ENCODE measurements around the gene PLEKHH1.

PLEKHH1 gene

DNA sequence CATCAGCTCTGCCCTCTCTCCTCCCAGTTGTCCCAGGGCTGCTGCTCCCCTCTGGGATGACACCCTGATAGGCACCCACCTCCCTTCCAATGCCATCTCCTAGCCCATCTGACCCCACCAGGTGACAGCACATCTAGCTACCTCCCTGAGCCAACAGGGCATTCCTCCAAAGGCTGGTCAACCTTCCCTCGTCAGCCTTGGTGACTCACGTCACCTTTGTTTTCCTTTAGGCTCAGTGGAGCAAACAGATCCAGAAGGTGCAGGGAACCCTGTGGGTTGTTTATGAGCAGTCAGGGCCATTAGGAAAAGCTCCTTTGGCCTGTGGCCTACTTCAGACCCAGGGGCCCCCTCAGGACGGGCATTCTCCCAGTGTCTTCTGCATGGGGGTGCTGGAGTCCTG is 34.6 kb downstream of the PLEKHH1 start:
- DNase-seq (ENCODE audit: low read depth in 2 of 2), result no peak

DNA sequence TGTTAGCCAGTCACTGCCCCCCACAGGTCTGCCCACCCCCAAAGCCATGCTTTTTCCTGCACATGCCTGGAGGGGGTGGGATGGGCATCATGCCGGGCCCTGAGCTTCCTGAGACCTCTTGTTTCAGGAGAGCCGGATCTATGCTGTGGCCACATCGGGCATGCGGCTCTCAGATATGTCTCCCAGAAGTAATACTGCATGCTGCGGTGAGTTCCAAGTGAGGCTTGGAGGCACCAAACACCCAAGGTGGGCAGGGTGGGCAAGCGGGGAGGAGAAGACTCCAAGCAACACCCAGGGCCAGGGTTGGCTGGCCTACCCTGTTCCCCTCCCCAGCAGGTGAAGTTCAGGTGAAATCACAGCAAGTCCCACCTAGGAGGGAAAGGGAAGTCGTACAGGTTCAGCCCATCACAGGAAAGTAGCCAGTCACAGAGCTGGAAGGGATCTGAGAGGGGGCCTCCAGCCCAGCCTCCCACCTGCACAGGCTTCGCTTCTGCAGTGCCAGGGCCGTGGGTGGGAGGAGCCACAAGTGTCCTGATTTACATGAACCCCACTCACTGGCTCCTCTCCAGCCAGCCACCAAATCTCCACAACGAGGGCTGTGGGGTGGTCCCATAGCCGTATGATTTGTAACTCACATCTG is 36.0 kb downstream of the PLEKHH1 start:
- no peak for DNase-seq (ENCODE audit: low read depth in 2 of 2)

DNA sequence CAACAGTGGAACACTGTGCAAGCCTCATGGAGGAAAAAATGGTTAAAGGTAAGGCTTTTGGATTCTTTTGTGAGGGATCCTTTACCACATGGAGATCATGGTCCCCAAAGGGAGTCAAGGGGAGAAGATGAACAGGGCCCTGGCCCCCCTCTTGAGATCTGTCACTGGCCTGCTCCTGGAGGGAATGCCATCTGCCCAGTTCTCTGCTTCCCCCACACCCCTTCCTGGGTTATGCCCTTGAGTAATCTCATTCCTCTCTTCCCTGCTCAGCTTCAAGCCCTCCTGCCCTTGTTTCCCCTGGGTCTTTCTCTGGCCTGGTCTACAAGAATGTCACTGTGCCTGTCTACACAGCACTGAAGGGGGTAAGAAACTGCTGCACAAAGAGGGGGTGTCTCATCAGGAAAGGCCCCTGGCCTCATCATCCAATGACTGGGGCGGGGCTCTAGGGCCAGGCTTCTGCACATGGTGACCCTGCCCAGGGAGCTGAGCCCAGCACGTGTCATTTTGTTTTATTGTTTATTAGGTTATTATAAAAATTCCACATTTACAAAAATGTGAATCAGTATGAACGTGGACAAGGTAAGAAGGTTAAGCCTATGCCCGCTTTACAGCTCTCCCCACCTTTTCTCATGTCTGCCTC is 36.7 kb downstream of the PLEKHH1 start:
- DNase-seq (ENCODE audit: low read depth in 2 of 2), result no peak

DNA sequence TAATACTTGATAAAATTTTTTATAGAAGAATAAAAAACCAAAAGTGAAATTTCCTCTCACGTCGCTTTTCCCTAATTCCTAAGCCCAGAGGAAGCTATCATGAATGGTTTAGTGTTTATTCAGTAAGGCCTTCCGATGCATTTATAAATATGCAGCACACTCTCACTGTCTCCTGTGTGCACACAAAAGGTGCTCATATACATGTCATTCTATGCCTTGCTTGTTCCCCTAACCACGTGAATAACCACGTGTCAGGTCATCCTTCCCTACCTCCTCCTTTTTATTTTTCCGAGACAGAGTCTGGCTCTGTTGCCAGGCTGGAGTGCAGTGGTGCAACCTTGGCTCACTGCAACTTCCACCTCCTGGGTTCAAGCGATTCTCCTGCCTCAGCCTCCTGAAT is 37.4 kb downstream of the PLEKHH1 start:
- DNase-seq (ENCODE audit: low read depth in 2 of 2), result no peak

DNA sequence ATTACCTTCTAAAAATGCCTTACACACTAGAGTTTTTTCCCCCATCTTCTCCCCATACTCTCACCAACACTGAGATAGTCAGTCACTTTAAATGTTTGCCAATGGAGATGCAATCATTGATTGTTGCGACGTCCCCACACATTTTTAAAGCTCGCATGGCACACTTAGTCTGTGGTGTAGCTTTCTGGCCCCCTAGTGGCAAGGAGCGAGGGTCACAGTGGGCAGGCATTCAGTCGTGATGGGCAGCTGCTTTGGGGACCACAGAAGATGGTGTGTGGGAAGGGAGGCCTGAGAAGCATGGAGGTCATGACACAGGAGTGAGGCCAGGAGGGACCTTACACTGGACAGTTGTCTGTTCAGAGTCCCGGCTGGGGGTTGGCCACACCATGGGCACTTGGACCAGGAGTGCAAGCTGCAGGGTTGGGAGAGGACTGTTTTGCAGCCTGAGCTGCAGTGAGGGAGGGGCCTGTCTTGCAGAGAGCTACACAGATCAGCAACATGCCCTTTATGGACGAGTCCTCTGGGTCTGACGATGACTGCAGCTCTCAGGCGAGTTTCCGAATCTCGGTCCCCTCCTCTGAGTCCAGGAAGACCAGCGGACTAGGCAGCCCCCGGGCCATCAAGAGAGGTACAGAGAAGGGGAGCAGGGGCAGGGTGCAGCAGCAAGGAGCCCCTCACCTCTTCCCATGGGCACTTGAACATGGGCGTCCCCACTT is 38.3 kb downstream of the PLEKHH1 start:
- DNase-seq (ENCODE audit: low read depth in 2 of 2), result peak; percentile 19 to 20

DNA sequence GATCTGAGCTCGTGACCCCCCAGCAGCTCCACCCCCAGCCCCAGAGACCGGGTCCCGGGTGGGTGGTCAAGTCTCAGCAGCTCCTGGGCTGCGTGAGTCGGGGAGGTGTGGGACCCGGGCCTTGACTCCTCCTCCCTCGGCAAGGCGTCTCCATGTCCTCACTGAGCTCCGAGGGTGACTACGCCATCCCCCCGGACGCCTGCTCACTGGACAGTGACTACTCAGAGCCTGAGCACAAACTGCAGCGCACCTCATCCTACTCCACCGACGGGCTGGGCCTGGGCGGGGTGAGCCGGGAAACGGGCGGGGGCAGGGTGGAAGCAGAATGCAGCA is 38.9 kb downstream of the PLEKHH1 start:
- DNase-seq (ENCODE audit: low read depth in 2 of 2), result no peak

DNA sequence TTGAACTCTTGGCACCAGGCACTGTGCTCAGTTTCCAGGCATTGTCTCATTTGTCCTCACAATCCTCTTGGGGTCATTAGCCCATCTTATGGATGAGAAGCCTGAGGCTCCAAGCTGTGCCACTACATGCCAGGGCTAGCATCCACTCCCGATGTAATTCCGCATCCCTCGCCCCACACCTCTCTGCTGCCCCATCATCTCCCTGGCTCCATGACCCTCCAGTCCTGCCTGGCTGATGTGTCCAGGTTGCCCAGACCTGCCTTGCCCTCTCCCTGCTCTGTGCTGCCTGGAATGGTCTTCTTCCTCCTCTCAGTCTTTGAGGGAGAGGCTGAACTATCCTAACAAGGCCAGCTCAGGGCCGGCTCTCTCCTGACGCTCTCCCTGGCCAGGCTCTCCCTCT is 39.5 kb downstream of the PLEKHH1 start:
- no peak for DNase-seq (ENCODE audit: low read depth in 2 of 2)

DNA sequence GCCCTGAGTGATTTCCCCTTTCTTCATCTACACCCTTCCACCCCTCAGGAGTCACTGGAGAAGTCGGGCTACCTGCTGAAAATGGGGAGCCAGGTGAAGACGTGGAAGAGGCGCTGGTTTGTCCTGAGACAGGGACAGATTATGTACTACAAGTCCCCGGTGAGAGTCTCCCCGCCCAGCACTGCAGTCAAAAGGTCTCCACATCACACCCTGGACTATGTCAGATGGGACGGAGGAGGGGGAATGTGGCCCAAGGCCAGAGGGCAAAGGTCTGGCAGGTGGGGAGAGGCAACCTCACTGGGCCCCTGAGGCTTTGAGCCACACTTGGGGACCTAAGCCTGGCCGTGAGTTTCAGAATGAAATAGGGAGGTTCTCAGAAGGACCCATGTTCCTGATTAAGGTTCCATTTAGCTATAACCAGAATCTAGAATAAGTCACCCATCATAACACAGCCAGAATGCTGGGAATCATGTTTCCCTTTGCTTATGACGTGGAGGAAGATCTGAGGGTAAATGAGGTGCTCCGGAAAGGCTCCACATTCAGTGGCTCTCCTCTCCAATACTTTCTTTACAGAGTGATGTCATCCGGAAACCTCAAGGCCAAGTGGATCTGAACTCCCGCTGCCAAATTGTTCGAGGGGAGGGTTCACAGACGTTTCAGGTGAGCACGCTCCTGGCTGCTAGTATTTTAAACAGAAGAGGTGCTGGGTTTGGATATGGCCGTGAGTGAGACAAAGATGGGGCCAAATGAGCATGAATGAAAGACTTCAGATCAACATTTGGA is 40.3 kb downstream of the PLEKHH1 start:
- DNase-seq (ENCODE audit: low read depth in 2 of 2), result no peak

DNA sequence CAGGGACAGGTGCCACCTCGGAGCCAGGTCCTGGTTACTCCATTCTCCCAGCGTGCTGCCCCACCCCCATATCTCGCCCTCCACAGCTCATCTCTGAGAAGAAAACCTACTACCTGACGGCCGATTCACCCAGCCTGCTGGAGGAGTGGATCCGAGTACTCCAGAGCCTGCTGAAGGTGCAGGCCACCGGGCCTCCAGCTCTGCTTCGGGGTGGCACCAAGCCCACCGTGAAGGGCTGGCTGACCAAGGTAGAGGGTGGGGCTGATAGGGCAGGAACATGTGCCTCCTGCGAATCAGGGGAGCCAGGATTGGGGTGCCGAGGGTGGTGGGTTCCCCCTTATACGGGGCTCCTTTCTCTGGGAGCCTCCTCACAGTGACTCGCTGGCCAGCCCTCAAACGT is 41.1 kb downstream of the PLEKHH1 start:
- DNase-seq (ENCODE audit: low read depth in 2 of 2), result no peak

DNA sequence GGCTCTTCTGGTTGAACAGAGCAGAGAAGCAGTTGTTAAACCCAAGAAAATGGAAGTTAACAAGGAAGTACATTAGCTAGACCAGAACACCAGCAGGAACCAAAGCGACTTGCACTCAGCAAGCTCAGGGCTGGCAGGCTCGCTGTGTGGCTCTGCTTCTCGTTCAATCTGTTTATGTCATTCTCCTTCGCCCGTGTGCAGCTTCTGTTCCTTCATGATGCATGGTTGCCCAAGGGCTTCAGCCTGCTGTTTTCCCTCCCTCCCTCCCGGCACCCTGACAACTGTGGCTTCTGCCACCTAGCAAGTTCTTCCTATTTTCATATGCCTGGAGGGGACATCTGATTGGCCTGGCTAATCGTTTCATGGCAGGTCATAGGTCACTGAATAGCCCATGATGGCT is 41.7 kb downstream of the PLEKHH1 start:
- no peak for DNase-seq (ENCODE audit: low read depth in 2 of 2)

DNA sequence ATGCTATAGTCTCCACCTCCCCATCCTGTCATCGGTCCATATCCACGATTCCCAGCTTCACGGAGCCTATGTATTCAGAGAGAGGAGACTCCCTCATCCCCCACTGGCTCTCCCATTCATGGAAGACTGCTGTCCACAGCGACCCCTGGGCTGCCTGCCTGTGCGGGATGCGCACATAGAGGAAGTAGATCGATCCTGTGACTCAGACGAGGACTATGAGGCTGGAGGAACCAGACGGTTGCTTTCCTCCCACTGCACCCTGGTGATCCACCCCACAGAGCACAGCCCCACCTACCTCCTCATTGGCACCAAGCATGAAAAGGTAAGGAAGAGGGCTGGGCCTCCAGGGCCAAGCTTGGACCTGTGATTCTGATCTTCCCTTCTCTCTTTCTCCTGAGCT is 42.6 kb downstream of the PLEKHH1 start:
- no peak for DNase-seq (ENCODE audit: low read depth in 2 of 2)

DNA sequence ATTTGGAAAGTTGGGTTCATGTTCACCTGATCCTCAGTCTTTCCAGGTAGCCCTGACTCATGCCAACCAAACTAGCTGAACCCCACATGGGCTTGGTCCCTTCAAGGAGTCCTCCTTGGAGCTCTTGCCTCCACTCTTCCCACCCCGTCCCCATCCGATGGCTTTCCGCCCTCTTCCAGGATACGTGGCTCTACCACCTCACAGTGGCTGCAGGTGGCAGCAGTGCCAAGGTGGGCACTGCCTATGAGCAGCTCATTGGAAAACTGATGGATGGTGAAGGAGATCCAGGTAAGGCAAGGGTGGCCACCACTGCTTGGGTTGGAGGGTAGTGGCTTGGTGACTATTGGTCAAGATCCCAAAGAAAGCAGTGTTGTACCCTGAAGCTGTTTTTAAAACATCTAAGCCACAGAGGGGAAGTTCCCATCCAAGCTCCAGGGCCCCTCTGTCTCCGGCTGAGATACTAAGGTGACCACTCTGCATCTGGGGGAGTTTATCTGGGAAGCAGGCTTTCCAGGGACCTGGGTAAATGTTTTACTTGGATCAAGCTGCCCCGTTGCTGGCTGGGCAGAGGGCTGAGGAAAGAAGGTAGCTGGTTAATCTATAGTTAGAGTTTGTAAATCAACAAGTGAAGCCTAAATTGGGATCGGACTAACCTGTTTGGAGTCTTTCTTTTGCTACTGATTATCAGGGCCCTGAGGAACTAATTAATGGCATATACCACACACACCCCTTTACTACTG is 43.3 kb downstream of the PLEKHH1 start:
- DNase-seq (ENCODE audit: low read depth in 2 of 2), result no peak

DNA sequence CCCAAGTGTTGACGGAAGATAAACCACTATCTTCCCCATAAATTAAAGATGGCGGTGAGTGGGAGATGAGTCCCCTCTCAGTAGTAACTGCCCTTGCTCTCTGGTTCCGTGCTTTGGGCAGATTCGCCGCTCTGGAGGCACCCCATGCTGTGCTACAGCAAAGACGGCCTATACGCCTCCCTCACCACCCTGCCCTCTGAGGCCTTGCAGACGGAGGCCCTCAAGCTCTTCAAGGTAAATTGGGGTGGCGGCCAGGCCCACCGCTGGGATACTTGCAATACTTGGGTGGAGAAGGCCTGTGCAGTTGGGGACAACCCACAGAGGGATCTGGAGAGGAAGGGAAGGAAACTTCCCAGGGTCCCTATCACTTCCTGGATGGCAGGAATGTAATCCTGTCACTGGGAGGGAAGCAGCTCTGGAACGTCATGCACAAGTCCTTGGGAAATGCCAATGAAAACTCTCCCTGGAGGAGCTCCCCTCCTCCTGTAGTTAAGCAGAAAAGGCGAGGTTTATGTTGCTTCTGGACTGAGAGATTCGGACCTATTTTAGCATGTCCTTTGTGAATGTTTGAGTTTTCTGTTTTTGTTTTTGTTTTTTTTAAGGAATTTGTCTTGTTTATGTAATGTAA is 44.2 kb downstream of the PLEKHH1 start:
- no peak for DNase-seq (ENCODE audit: low read depth in 2 of 2)

DNA sequence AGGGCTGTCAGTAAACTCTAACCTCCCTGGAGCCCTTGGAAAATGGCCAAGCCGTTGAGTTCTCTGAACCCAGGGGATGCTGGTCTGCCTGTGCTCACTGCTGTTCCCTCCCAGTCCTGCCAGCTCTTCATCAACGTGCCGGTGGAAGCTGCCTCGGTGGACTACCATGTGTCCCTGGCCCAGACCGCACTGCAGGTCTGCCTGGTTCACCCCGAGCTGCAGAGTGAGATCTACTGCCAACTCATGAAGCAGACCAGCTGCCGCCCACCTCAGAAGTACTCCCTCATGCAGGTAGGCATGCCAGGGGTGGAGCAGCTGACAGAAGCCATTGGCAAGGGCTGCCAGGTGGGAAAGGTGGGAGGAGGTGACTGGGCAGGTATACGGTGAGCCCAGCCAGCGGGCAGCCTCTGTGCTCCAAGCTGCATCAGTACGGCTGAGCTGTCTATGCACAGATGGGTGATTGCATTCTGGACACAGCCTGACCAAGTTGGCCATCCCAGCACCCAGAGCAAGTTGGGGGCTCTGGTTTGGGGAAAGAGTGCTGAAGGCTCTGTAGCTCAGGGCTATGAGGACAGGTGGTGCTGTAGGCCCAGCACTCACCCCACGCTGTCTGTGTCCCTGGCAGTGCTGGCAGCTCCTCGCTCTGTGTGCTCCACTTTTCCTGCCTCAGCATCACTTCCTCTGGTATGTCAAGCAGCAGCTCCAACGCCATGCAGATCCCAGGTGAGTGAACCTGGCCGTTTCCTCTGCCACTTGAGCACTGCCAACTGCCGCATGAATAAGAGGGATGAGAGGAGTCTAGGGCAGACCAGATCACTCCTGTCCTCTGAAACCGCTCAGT is 45.0 kb downstream of the PLEKHH1 start:
- no peak for DNase-seq (ENCODE audit: low read depth in 2 of 2)

DNA sequence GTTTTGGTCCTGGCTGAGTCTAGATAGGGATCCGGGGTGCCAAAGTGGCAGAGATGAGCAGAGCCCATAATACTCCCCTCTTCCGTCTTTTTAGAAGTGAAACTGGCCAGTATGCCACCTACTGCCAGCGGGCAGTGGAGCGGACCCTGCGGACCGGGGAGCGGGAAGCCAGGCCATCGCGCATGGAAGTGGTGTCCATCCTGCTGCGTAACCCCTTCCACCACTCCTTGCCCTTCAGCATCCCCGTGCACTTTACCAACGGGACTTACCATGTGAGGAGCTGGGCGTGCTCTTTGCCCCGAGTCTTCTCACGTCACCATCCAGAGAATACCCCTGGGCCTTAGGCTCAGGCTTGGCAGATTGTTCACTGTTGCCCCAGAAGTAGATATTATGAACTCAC is 46.0 kb downstream of the PLEKHH1 start:
- DNase-seq (ENCODE audit: low read depth in 2 of 2), result no peak

DNA sequence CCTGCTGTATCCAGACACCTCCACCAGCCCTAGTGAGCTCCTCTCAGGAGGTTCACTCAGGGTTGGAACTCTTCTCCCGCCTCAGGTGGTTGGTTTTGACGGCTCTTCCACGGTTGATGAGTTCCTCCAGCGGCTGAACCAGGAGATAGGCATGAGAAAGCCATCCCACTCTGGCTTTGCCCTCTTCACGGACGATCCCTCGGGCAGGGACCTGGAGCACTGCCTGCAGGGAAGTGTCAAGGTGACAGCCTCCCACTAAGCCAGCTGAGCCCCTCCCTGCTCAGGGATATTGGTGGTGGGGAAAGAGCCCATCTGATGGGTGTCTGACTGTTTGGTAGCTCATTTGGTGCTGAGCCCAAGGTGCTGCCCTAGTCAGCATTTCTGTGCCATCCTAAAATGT is 46.5 kb downstream of the PLEKHH1 start:
- no peak for DNase-seq (ENCODE audit: low read depth in 2 of 2)

DNA sequence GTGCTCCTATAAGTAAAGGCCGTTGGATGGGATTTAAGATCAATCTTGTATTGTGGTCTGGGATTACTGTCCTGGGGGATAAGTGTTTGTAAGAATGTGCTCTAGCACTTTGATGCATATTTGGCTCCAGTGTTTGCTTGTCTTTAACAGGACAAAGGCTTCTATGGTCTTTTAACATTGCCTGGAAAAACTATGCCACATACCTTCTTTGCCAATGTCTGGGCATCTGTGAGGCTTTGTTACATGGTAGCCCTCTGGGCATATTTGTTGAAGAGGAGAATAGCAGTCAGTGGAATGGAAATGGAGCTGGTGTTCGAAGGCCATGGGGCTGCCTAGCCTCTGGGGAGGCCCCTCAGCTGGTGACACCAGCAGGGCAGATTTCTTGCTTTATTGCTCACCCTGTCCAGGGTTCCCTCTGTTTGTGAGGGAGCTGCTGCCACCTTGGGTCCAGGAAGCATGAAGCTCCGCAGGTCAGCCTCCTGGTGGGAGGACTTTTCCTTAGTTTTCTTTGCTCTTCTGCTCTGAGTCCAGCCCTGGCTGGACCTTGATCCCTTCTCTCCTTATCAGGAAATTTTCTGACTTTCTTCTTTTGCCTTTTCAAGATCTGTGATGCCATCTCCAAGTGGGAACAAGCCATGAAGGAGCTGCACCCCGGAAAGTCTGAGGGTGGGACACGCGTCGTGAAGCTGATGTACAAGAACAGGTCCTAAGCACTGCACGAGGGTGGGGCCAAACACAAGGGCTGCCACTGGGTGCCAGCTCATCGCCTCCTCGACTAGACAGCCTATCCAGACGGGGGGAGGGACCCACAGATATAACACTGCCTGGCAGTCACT is 47.5 kb downstream of the PLEKHH1 start:
- DNase-seq (ENCODE audit: low read depth in 2 of 2), result no peak

DNA sequence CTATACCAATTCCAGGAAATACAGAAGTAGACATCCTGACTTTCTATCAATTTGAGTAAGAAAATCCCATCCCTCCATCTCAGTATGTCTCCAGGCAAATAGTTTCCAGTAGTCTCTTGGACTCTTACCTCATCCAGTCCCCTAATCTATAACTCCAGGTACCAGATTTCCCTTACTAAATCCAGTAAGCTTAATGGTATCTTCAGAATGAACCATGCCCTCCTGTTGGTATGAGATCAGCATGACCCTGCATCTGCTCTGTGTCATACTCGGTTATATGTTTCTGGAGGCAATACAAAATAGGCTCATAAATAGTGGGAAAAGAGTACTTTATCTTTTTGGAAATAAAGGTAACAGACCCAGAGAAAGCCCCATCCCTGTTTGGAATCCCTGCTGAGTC is 48.6 kb downstream of the PLEKHH1 start:
- DNase-seq (ENCODE audit: low read depth in 2 of 2), result no peak

DNA sequence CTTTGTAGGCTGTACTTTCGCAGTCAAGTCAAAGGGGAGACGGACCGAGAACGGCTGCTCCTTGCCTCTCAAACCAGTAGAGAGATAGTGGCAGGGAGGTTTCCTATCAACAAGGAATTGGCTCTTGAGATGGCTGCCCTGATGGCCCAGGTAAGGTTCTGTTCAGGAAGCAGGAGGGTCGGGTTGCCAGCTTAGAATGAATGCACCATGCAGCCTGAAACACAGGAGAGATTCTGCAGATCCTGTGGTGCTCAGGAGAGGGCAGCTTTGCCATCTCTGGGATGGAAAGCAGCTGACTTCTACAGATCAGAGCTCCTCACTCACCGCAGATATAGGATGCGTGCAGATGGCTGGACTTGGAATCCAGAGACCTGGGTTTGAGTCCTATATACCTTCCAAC is 49.0 kb downstream of the PLEKHH1 start:
- DNase-seq (ENCODE audit: low read depth in 2 of 2), result no peak
